DMS79 treated with DMSO at 0.1 percent for 48 hours (cell line): Measurements from ENCODE around the gene FRMD3.

Source experiments
- DNase-seq: peaks from one replicate; lab custom pipeline; 2025; lab: John Stamatoyannopoulos, UW

Gene FRMD3

GRCh38 chr9:83538172-83538889 is at the start of gene FRMD3:
FRMD3 (minus strand) TSS chr9:83538401; CDS start chr9:83538231, 170 bp downstream.
- DNase-seq = peak; percentile 48

GRCh38 chr9:83584995-83585394 is 46.8 kb upstream of the FRMD3 start:
- DNase-seq = no peak

DNA sequence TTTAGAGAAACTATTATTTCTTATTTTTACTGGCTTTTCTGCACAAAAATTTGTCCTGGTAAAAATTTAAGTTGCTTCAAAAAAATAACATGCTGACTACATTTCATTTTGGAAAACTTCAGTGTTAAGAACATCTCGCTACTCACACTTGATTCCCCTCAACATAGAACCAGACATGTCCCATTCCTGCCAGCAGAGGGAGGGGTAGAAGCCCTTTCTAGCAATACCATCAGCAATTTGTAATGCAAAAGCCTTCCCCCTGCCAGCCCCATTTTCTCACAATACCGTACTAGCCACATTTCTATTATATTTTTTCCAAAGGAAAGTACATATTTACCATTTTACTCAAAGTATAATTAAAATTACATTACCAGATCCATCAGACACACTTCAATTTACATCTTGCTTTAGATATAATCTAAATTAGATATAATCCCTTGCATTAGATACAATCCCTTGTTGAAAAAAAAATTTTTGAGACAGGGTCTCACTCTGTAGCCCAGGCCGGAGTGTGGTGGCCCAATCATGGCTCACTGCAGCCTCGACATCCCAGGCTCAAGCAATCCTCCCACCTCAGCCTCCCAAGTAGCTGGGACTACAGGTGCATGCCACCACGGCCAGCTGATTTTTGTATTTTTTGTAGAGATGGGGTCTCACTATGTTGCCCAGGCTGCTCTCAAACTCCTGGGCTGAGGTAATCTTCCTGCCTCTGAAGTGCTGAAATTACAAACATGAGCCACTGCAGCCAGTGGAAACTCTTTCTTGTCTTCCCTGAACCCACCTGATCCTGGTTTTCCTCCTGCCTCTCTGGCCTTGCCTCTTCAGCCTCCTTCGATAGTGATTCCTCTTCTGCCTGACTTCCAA is 45.2 kb upstream of the FRMD3 start:
- no peak for DNase-seq

GRCh38 chr9:83582029-83582428 is 43.8 kb upstream of the FRMD3 start:
- DNase-seq = no peak

GRCh38 chr9:83574482-83574881 is 36.3 kb upstream of the FRMD3 start:
- no peak for DNase-seq

GRCh38 chr9:83572524-83572923 is 34.3 kb upstream of the FRMD3 start:
- no peak for DNase-seq

- DNase-seq = no peak
Observed at GRCh38 chr9:83570359-83570758, 32.2 kb upstream of the FRMD3 start.

GRCh38 chr9:83569326-83569725 is 31.1 kb upstream of the FRMD3 start:
- no peak for DNase-seq

GRCh38 chr9:83563360-83563759 is 25.2 kb upstream of the FRMD3 start:
- DNase-seq = no peak

DNA sequence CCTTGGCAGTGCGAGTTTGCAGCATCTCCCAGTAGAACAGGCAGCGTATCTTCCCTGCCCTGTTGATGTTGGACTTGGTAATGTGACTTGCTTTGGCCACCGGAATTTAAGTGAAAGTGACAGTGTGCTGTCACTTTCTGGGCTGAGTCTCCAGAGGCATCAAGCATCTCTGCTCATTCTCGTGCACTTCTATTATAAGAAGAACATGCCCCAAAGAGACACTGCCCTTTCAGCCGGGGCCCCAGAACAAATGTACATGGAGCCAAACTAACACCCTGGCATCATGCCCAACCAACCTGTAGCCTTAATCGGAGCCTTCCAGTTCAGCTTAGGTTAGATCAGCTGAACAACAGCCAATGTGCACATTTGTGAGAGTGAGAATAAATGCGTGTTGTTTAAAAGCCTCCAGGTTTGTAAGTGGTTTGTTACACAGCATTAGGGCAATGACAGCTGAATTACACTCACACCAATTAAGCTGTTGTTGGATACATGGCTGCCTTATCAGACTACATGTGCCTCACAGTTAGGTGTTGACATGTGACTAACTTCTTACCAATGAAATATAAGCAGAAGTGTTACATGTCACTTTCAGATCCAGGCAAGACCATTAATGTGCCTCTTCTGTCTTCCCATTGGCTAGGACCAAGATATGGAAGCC is 22.1 kb upstream of the FRMD3 start:
- DNase-seq = no peak

DNA sequence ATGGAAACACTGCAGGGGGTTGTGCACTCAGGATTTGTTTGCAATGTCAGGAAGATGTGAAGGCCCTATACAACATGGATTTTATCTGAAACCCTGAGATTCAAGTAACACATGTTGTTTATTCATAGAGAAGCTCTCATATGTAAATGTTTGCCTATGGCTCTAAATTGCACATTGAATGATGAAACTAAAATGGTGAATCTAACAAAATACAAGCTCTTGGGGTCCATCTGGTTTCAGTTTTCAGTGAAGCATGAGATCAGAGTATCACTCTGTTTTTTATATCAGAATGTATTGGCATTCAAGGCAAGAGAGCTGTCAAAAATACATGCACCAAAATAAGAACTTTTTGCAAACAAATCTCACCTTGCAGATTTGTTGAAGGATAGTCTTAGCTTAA is 19.6 kb upstream of the FRMD3 start:
- DNase-seq = no peak

GRCh38 chr9:83557317-83557716 is 19.1 kb upstream of the FRMD3 start:
- no peak for DNase-seq

- no peak for DNase-seq
Observed at GRCh38 chr9:83554278-83554677, 16.1 kb upstream of the FRMD3 start.

GRCh38 chr9:83544002-83544698 is 5.9 kb upstream of the FRMD3 start:
- no peak for DNase-seq

GRCh38 chr9:83538890-83539238 is 663 bp upstream of the FRMD3 start:
- DNase-seq = no peak

GRCh38 chr9:83537331-83538171 is 650 bp downstream of the FRMD3 start:
- DNase-seq = no peak

DNA sequence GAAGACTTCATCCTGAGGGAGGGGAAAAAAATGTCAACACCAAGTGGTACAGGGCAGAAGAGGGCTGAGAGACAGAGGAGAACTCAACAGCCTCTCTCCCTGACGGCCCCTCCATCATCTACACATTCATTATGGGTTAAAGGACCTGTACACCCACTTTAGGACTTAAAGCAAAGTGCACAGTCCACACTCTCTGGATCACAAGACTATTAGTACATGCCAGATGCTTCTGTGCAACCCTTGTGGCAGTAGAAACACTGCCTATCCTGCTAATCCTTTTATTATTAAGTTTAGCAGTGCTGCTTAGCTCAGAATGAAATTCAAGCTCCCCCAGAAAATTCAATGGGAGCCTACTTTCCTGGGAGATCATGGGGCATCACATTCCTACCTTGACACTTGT is 1.9 kb downstream of the FRMD3 start:
- DNase-seq = peak; percentile 11

GRCh38 chr9:83535736-83536135 is 2.5 kb downstream of the FRMD3 start:
- DNase-seq = no peak

DNA sequence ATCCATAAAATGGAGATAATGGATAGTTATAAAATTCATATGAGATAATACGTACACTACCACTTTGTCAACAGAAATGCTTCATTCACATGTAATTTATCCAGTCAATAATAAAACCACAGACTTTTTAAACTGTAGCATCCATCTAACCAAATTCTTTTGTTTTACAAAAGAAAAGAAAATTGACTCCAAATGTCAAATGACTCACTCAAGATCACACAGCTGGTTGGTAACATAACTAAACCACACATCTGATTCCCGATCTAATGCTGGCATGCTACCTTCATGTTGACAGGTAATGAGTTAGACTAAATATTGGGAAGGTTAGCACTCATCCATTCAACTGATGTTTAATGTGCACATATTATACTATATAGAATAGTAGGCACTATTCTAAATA is 4.9 kb downstream of the FRMD3 start:
- DNase-seq = no peak

- DNase-seq = no peak
Observed at GRCh38 chr9:83526901-83527300, 11.3 kb downstream of the FRMD3 start.

DNA sequence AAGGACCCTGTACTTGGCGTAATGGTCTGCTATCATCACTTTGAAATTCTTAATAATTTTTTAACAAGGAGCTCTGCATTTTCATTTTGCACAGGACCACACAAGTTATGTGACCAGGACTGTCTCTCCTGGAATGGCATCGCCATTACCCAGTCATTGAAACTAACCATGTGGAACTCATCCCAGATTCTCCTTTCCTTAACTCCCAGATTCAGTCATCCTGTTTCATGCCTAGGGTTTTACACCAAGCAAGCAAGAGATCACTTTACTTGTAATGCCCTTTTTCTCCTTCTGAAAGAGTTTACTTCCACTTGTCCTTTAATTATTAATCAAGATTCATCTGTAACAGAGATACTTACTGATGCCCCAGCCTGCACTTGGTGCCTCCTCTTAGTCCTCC is 12.0 kb downstream of the FRMD3 start:
- no peak for DNase-seq
